Smooth muscle cell (in vitro differentiated cells): ENCODE measurements around the gene GPR65. TPM values are rescaled to one million over a fixed set of nuclear protein-coding genes. Genes with fewer than 3 reads are reported as not detected.
A peak's percentile ranks its signal among the peaks of the same experiment; 100 is the strongest.

Experiments used
- DNase-seq: peaks from one replicate; lab custom pipeline; 2025; ENCODE audit not compliant: unreplicated experiment; lab: John Stamatoyannopoulos, UW
- H2AFZ ChIP-seq: fragments of 200-600 bp; sonication (generic); 2 replicates; pipeline ENCODE4 v1.6.0; 2016; ENCODE audit warnings: antibody characterized with exemption, low read depth, mild to moderate bottlenecking
- H3F3A ChIP-seq: fragments of 200-600 bp; sonication (generic); 2 replicates; pipeline ENCODE4 v1.6.0; 2017; ENCODE audit warnings: antibody characterized with exemption, low read depth
- H3K27ac ChIP-seq: fragments of 200-600 bp; sonication (generic); 2 replicates; pipeline ENCODE4 v1.5.1; 2016; ENCODE audit warnings: low read depth, mild to moderate bottlenecking
- H3K27me3 ChIP-seq: fragments of 200-600 bp; sonication (generic); 2 replicates; pipeline ENCODE4 v1.6.1; 2016; ENCODE audit warnings: low read depth, mild to moderate bottlenecking
- H3K36me3 ChIP-seq: fragments of 200-600 bp; sonication (generic); 2 replicates; pipeline ENCODE4 v1.5.1; 2016; ENCODE audit warnings: low read depth
- H3K4me1 ChIP-seq: fragments of 200-600 bp; sonication (generic); 2 replicates; pipeline ENCODE4 v1.5.1; 2016; ENCODE audit warnings: low read depth
- H3K4me2 ChIP-seq: fragments of 200-600 bp; sonication (generic); 2 replicates; pipeline ENCODE4 v1.6.0; 2016; ENCODE audit warnings: mild to moderate bottlenecking
- H3K4me3 ChIP-seq: fragments of 200-600 bp; sonication (generic); 2 replicates; pipeline ENCODE4 v1.5.1; 2016; ENCODE audit warnings: mild to moderate bottlenecking
- H3K79me2 ChIP-seq: fragments of 200-600 bp; sonication (generic); 2 replicates; pipeline ENCODE4 v1.6.0; 2016; ENCODE audit warnings: low read depth, mild to moderate bottlenecking
- H3K9ac ChIP-seq: fragments of 200-600 bp; sonication (generic); 2 replicates; pipeline ENCODE4 v1.6.0; 2016; ENCODE audit warnings: low read depth
- H3K9me3 ChIP-seq: fragments of 200-600 bp; sonication (generic); replicated peaks from 2 replicates; pipeline ENCODE4 v1.5.1; 2016; ENCODE audit warnings: low read depth
- H4K20me1 ChIP-seq: fragments of 200-600 bp; sonication (generic); 2 replicates; pipeline ENCODE4 v1.6.0; 2016; ENCODE audit warnings: low read depth
- CTCF ChIP-seq: fragments of 200-600 bp; sonication (generic); IDR thresholded peaks from 2 replicates; pipeline ENCODE4 v1.5.1; 2017; ENCODE audit warnings: borderline replicate concordance, mild to moderate bottlenecking, antibody characterized with exemption; ENCODE audit not compliant: insufficient read depth, poor library complexity, severe bottlenecking
- WGBS: methylation state at CpG from one replicate; pipeline ENCODE4 v1.1.7; 2016; ENCODE audit warnings: low lambda C conversion rate; 5-methylcytosine and 5-hydroxymethylcytosine counted together
- polyA plus RNA-seq: library from polyadenylated mRNA; unstranded; fragments of >200 nt; fragmentation: Nextera tagmentation; extraction: Ambion mirVana; gene quantifications from 2 replicates; pipeline ENCODE4 v1.2.1, GENCODE V29; 2016
- small RNA-seq: library from RNA; depleted of rRNA; stranded (forward); fragments of <200 nt; gene quantifications from one replicate; pipeline ENCODE3, GENCODE V24; 2014
- total RNA-seq: library from RNA; depleted of rRNA; stranded (reverse); fragments of >200 nt; gene quantifications from 2 replicates; pipeline ENCODE4 v1.2.3, GENCODE V29; 2014

The GPR65 gene
- total and polyA plus RNA-seq, 2 experiments from 2014 or later: 0.09 TPM; not detected in 1

GRCh38 chr14:88049936-88050335 is 45.0 kb downstream of the GPR65 start:
- Histone ChIP-seq H3F3A (no peaks in the 10 kb centered on the region), H3K9me3 (no peaks in the 10 kb centered on the region), H3K9ac (no peak overlapping the region), H3K4me3 (no peak overlapping the region), H3K27me3 (no peaks in the 10 kb centered on the region), H3K27ac (no peak overlapping the region), H3K79me2 (no peaks in the 10 kb centered on the region), H3K4me1 (no peaks in the 10 kb centered on the region), H2AFZ (no peak overlapping the region), H3K4me2 (no peak overlapping the region), H3K36me3 (no peaks in the 10 kb centered on the region), H4K20me1 (no peaks in the 10 kb centered on the region)
- no peak for DNase-seq
- WGBS: 88% methylated on average over 2 of the region's 2 CpGs
- no peak for TF ChIP-seq CTCF

- H3K9ac ChIP-seq: no peak overlapping the region
- no peaks in the 10 kb centered on the region for H3K27me3 ChIP-seq
- H2AFZ ChIP-seq: no peak overlapping the region
- no peaks in the 10 kb centered on the region for H3K36me3 ChIP-seq
- no peaks in the 10 kb centered on the region for H3F3A ChIP-seq
- no peak overlapping the region for H3K27ac ChIP-seq
- WGBS: 85% methylated on average over 3 of the region's 3 CpGs
- no peak for DNase-seq
- TF ChIP-seq CTCF: no peak
- H4K20me1 ChIP-seq: no peaks in the 10 kb centered on the region
- H3K4me2 ChIP-seq: no peak overlapping the region
- H3K9me3 ChIP-seq: no peaks in the 10 kb centered on the region
- no peaks in the 10 kb centered on the region for H3K4me1 ChIP-seq
- H3K4me3 ChIP-seq: no peak overlapping the region
- no peaks in the 10 kb centered on the region for H3K79me2 ChIP-seq
These were observed 55.6 kb downstream of the GPR65 start for GRCh38 chr14:88060576-88060975.

- WGBS: 63% methylated on average over 2 of the region's 2 CpGs
- Histone ChIP-seq H3K9me3 (no peaks in the 10 kb centered on the region), H3K4me3 (no peak overlapping the region), H3K36me3 (no peaks in the 10 kb centered on the region), H3K4me2 (no peak overlapping the region), H3K27ac (peak overlapping the region; percentile 45), H3K79me2 (no peaks in the 10 kb centered on the region), H3F3A (no peaks in the 10 kb centered on the region), H3K27me3 (no peaks in the 10 kb centered on the region), H3K4me1 (no peaks in the 10 kb centered on the region), H3K9ac (no peak overlapping the region), H4K20me1 (no peaks in the 10 kb centered on the region), H2AFZ (peak overlapping the region; percentile 51)
- TF ChIP-seq CTCF: no peak
- DNase-seq: no peak
These were observed 58.9 kb downstream of the GPR65 start for GRCh38 chr14:88063811-88064210.

Small RNA genes lying within 50 kb of the gene (small RNA-seq; reads per million reads assigned to genes)
- not detected for gene RNU6-835P

Other genes with a start within 250 kb of the GPR65 start
- gene GALC, start 12.0 kb upstream of the GPR65 start, total RNA-seq: 31.0 and 34.6 TPM in 2 replicates
- 11.6 and 18.6 TPM in 2 replicates for gene GALC, start 12.0 kb upstream of the GPR65 start, polyA plus RNA-seq